SKM-1 (cell line): ENCODE data around the gene JAGN1.
"Not testable (repeated sequence)": the region's sequence is repeated elsewhere in the genome, so short reads cannot be mapped to it uniquely, and the experiment has no call there.

Source experiments
- DNase-seq: peaks from one replicate; lab custom pipeline; 2025; ENCODE audit not compliant: unreplicated experiment; lab: John Stamatoyannopoulos, UW

JAGN1 gene

DNA sequence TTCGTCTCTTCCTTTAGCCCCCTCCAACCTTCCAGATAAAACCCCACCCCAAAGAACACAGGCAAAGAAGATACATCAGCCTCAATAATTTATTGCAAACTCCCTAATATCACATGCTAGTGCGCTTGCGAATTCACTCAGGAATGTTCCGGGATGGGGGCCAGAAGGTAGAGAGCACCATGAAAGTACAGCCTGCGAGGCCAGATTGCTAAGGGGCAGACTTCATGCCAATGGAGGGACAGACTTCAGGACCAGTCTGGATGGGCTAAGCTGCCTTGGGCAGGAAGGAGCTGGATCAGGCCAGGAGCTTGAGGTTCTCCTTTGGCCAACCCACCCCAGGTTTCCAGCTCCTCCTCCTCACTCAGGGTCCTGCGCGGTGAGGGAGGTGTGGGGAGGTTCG is 23.8 kb upstream of the JAGN1 start:
- no peak for DNase-seq

DNA sequence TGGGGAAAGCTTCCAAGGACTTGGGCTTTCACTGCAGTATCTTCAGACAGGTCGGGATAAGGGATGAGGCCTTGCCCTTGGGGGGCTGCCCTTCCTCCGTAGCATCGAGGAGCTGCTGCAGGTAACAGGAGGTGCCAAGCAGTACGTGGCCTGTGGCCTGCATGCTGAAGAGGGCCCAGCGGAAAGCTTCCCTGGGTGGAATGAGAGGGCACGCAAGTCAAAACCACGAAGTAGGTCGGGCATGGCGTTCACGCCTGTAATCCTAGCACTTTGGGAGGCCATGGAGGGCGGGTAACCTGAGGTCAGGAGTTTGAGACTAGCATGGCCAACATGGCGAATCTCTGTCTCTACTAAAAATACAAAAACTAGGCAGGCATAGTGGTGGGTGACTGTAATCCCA is 23.3 kb upstream of the JAGN1 start:
- no peak for DNase-seq

DNA sequence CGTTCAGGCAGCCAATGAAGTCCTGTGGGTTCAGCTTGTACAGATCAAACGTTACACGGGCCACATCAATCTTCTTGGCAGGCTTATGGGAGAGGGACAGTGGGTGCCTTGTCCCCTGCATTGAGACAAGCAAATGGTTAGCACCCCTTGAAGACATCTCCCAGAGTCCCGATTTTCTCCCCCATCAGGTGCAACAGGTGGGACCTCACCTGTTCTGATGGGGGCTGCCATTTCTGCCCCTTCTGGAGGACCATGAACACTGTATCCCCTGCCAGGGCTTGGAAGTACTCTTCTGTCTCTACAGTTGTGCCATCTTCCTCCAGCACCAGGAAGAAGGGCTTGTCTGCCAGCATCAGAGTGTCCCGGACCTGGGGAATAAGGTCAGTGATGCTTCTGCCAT is 20.5 kb upstream of the JAGN1 start:
- DNase-seq, result no peak

DNA sequence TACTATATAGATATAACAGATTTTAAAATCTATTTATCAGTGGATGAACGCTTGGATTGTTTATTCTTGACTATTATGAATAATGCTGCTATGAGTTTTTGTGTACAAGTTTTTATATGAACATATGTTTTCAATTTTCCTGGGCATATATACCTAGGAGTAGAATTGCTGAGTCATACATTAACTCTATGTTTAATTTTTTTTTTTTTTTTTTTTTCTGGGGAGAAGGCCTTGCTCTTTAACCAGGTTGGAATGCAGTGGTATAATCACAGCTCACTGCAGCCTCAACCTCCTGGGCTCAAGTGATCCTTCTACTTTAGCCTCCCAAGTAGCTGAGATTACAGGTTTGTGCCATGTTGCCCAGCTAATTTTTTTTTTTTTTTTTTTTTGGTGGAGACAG is 19.4 kb upstream of the JAGN1 start:
- DNase-seq, result no peak

DNA sequence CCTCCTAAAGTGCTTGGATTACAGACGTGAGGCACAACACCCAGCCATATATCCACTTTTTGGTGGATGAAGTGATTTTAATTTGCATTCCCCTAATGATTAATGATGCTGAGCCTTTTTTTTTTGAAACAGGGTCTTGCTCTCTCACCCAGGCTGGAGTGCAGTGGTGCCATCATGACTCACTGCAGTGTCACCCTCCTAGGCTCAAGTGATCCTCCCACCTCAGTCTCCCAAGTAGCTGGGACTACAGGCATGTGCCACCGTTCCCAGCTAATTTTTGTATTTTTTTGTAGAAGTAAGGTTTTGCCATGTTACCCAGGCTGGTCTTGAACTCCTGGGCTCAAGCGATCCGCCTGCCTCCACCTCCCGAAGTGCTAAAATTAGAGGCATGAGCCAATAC is 18.3 kb upstream of the JAGN1 start:
- not testable (repeated sequence) for DNase-seq

DNA sequence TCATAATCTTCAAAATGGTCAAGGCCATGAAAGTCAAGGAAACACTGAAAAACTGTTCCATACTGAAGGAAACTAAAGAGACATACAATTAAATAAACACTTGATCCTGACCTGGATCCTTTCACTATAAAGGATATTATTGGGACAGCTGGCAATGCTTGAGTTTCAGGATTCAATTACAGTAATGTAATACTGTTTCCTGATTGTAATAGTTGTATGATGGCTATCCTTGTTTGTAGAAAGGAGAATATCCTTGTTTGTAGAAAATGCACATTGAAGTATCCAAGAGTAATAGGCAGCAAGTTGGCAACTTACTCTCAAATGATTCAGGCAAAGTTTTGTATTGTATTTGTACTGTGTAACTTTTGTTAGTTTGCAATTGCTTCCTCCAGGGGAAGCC is 15.0 kb upstream of the JAGN1 start:
- no peak for DNase-seq

DNA sequence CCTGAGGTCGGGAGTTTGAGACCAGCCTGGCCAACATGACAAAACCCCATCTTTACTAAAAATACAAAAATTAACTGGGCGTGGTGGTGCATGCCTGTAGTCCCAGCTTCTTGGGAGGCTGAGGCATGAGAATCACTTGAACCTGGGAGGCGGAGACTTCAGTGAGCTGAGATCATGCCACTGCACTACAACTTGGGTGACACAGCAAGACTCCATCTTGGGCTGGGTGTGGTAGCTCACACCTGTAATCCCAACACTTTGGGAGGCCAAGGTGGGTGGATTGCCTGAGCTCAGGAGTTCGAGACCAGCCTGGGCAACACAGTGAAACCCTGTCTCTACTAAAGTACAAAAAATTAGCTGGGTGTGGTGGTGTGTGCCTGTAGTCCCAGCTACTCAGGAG is 14.2 kb upstream of the JAGN1 start:
- DNase-seq, result not testable (repeated sequence)

DNA sequence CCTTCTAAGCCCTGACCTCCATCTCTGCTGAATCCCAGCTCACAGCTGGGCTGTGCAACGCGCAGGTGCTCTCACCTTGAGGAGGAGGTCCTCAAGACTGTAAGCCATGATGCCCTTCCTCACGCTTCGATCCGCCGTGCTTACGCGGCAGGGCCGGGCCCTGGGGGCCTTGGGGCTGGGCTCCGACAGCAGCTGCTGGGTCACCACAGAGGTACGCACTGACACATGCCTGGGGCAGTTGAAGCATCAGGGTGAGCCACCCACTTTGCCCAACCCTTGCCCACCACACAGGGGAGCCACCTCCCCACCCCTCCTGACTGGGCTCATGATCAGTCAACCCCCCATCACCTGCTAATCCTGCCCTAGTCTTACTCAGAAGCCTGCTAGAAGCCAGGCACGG is 13.4 kb upstream of the JAGN1 start:
- DNase-seq, result no peak

DNA sequence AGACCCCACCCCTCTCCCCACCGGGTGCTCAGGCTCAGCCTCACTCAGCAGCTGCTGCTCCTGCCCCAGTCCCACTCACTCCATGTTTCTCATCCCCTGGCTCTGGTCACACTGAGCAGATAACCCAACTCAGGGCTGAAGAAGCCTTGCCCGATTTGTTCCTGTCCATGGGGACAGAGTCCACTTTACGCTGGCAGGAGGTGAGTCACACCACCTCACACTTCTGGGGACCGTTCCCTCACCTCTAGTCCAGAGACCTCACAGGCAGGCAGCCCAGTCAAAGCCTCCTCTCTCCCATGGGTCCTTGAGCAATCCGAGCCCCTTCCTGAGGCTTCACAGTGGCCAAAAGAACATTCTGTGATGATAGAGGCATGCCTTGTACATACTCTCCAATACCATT is 11.7 kb upstream of the JAGN1 start:
- DNase-seq, result no peak

DNA sequence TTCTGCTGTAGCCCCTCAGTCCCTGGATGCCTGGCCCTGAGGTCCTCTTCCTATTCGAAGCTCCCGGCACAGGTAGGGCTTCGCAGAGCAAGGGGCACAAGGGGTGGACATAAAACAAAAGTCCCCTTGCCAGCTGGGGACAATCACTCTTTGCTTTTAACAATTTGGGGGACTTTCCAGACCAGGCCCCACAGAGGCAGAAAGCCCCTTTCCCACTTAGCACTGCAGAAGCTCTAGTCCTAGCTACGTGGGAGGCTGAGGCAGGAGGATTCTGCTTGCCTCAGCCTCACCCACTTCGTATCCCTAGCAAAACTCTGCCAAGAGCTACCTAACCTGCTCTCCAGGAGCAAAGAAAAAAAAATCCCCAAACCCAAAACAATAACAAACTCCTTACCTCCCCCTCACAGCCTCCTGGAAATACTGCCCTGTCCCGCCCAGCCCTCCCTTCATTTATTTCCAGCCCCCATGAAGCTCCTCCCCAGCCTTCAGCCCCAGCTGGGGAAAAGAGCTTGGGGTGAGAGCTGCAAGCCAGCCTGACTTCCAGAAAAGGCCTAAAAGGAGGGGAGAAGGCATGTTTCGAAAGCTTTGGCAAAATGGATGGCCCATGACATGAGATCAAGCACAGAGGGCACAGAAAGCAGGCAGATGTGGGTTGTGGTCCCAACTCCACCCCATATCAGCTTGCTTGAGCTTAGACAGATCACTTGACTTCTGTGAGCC is 10.4 kb upstream of the JAGN1 start, which contains the start of gene CIDEC:
TSS of gene CIDEC (minus strand) at position 424 of the 720 bp plus-strand sequence. CDS start 1,767 bp downstream, outside the sequence.
- DNase-seq, result no peak

DNA sequence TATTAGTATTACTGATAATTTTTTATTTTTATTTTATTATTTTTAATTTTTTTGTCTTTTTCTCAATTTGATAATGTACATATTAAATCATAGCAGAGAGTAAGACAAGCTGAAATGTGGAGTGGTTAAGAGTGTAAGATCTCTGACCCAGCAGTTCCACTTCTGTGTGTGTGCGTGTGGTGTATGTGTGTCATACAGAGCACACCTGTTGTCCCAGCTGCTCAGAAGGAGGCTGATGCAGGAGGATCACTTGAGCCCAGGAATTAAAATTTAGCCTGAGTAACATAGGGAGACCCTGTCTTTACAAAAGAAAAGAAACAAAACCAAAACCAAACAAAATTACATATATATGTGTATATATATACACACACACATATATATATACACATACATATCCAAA is 9.0 kb upstream of the JAGN1 start:
- DNase-seq, result no peak

DNA sequence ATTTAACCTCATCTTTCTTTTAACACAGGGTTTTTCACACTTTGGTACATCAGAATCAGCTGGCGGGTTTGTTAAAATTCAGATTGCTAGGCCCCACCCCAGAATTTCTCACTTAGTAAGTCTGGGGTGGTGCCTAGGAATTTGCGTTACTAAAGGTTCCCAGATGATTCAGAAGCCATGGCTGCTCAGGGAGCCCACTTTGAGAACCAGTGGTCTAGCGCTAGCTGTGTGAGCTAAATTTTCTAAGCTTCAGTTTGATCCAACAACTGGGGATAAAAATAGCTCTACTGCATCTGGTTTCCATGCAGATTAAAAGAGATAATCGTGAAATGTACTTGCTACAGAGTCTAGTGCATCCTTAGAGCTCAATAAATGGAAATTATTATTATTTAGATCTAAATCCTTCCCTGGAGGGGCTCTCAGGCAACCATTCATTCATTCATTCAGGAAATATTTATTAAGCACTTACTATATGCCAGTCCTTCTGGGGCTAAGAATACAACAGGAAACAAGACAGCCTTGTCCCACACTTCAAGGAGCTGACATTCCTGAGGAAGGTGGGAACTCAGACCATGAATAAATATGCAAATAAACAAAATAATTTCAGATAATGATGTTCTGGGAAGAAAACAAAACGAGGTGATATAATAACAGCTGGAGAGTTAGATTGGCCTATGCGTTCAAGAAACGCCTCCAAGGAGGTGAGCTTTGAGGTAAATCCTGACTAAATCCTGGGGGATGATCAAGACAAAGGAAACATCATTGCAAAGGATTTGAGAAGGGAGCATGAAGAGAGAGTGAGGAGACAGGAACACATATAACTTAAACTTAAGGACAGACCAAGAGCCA is 6.5 kb upstream of the JAGN1 start:
- no peak for DNase-seq

DNA sequence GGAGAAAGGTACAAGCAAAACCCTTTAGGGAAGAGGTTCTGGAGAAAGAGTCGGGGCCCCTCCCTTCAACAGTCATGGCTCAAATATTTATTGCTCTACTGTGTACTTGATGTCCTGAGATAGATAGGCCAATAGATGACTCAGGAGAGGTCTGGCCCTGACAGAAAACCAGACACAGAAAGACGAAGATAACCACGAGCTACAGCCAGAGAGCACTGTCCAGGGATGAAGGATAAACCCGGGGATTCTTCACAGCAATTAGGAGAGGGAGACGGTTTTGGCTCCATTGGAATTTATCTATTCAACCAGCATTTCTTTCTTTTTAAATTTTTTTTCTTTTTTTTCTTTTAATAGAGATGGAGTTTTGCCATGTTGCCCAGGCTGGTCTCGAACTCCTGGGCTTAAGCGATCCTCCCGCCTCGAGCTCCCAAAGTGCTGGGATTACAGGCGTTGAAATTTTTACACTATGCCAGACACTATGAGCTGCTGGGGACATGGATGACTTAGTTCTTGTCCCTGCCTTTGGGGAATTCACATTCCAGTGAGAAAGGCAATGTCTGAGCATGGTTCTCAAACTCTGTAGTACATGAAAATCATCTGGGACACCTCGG is 5.8 kb upstream of the JAGN1 start:
- DNase-seq, result no peak

DNA sequence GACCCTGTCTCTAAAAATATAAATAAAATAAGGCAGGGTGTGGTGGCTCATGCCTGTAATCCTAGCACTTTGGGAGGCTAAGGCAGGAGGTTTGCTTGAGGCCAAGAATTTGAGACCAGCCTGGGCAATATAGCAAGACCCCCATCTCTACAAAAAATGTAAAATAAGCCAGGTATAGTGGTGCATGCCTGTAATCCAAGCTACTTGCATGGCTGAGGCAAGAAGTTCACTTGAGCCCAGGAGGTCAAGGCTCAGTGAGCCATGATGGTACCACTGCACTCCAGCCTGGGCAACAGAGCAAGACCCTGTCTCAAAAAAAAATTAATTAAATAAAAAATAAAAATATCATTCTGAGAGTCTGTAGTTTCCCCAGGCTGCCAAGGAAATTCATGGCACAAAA is 4.1 kb upstream of the JAGN1 start:
- DNase-seq, result no peak

DNA sequence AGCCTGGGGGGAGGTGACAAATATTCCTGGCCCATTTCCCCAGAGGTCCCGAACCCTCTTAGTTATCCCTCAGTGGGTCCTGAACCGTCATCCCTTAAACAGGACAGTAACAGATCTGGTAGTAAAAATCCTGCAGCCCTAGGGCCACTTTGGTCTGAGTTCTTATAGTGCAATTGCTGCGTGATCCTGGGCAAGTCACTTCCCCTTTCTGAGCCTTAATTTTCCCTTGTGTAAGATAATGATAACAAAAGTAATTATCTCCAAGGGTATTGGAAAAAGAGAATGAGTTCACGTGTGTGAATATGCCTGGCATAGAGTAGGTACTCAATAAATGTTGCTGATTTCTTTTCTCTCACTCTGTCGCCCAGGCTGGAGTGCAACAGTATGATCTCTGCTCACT is 2.9 kb upstream of the JAGN1 start:
- DNase-seq, result no peak

DNA sequence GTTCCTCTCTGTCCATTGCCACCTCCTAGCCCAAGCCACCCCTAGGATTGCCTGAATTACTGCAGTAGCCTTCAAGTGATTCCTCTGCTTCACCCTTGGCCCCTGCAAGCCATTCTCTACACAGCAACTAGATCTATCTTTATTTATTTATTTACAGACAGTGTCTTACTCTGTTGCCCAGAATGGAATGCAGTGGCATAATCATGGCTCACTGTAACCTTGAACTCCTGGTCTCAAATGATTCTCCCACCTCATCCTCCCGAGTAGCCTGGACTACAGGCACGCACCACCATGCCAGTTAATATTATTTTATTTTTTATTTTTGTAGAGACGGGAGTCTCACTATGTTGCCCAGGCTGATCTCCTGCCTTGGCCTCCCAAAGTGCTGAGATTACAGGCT is 1.9 kb upstream of the JAGN1 start:
- DNase-seq, result no peak

DNA sequence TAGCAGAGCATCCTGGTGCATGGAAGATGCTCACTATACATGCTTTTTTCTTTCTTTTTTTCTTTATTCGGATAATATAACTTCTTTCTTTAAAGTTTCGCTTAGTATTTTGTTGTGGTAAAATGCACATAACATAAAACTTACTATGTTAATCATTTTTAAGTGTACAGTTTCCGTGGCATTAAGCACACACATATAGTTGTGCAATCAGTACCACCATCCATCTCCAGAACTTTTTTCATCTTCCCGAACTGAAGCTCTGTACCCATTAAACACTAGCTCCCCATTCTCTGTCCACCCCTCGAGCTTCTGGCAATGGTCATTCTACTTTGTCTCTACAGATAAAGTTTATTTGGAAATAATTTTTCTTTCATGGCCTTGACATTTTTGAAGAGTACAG is 1.0 kb upstream of the JAGN1 start:
- DNase-seq, result no peak

DNA sequence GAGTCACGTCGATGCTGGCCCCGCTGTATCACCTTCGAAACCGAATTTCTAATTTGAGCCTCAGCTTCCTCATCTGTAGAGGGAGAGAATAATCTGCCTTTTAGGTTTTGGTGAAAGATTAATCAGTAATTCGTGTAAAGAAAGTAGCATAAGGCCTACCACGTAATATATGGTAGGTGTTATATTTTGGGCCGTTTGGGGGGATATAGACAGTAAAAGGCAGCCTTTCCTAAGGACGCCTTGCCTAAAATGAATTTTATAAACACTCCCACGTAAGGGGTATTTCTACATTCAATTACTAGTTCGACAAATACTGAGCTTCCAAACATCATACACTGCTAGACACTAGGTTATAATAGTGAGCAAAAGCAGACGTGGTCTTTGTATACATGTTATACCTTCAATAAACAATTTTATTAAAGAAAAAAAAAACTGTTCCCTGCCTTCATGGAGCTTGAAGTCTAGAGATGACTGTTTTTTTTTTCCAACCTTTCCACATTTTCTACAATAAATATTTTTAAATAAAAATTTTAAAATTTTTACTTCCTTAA is 737 bp downstream of the JAGN1 start:
- DNase-seq, result no peak

DNA sequence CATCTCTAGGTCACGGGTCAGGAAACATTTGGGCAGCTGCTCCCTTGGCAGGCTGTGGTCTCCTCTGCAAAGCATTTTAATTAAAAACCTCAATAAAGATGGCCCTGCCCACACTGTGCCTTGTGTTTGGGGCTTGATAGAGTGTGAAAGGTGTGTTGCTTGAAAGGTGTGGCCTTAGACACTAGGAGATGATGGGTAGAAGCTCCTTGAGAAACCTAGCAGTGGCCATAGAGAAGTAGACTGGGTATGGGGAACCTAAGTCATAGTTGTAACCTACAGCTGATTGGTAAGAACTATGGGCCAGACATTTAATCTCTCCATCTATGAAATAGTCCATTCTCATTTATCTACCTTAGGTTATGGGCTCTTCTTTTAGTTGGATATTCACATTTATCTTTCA is 3.3 kb downstream of the JAGN1 start:
- DNase-seq, result no peak

DNA sequence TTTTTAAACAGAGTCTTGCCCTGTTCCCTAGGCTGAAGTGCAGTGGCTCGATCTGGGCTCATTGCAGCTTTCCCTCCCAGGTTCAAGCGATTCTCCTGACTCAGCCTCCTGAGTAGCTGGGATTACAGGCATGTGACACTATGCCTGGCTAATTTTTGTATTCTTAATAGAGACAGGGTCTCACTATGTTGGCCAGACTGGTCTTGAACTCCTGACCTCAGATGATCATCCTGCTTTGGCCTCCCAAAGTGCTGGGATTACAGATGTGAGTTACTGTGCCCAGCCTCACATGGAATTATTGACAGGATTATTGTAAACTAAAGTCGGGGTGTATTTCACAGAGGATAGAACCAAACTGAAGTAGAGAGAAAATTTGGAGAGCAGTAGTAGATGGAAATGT is 5.3 kb downstream of the JAGN1 start:
- DNase-seq, result not testable (repeated sequence)

DNA sequence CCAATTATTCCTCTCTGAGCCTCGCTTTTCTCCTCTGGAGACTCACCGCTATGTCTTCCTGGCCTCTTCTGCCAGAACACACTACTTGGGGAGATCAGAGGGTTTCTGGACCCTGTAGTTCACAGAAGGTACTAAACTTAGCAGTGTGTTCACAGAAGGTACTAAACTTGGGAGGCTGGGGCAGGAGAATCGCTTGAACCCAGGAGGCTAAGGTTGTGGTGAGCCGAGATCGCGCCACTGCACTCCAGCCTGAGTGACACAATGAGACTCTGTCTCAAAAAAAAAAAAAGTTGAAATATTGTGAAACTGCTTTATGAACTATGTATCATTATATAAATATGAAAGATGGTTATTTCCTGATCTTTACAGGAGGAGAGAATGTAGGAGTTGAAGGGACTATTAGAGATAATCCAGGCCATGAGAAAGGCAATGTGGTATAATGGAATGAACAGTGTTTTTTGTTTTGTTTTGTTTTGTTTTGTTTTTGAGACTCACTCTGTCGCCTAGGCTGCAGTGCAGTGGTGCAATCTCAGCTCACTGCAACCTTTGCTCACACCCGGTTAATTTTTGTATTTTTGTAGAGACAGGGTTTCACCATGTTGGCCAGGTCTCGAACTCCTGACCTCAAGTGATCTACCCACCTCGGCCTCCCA is 6.5 kb downstream of the JAGN1 start:
- not testable (repeated sequence) for DNase-seq
